Measurements from ENCODE around the gene FAM193A.

FAM193A gene, protein sequence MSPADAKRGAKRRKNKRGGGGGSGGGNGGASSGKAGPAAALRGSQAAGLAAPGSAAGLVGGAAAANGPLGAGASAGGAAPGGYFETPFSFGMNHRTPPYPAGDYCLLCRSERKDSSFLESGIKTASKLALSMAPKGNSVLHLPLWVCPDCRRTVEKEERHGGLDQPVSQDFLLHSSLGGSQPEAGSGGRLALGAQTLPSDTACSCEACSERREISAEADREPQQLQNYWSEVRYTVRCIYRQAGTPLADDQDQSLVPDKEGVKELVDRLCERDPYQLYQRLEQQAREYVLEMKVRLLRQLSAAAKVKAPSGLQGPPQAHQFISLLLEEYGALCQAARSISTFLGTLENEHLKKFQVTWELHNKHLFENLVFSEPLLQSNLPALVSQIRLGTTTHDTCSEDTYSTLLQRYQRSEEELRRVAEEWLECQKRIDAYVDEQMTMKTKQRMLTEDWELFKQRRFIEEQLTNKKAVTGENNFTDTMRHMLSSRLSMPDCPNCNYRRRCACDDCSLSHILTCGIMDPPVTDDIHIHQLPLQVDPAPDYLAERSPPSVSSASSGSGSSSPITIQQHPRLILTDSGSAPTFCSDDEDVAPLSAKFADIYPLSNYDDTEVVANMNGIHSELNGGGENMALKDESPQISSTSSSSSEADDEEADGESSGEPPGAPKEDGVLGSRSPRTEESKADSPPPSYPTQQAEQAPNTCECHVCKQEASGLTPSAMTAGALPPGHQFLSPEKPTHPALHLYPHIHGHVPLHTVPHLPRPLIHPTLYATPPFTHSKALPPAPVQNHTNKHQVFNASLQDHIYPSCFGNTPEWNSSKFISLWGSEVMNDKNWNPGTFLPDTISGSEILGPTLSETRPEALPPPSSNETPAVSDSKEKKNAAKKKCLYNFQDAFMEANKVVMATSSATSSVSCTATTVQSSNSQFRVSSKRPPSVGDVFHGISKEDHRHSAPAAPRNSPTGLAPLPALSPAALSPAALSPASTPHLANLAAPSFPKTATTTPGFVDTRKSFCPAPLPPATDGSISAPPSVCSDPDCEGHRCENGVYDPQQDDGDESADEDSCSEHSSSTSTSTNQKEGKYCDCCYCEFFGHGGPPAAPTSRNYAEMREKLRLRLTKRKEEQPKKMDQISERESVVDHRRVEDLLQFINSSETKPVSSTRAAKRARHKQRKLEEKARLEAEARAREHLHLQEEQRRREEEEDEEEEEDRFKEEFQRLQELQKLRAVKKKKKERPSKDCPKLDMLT (N-terminal part only)

DNA sequence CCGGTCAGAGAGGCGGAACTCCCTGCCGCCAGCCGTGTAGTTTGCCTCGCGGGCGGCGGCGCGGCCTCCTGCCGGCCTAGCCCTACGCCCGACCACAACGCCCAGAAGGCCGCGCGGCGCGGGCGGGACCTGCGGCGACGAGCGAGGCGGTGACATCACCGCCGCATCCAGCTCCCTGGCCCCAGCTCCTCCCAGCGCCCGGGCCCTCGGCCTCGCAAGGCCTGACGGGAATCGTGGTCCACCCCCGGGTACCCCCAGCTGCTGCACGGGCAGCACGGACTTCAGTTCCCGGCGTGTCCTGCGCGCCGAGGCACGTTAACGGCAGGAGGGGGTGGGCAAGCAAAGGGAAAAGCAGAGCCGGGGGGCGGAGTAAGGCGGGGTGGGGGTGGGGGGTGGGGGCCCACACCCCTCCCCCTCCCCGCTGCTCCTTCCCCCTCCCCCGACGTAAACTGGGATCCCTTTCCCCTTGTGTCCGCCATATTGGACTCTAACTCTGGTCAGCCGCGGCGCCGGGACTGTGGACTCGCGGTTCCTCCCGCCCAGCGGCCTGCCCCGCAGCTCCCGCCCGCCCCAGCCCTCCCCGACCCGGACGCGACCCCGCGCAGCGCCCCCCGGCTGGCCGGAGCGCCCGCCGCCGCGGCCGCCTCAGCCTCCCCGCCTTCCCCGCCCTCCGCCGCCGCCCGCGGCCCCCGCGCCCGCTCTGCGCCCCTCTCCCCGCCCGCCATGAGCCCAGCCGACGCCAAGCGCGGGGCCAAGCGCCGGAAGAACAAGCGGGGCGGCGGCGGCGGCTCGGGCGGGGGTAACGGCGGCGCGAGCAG lies at the start of gene FAM193A:
Gene FAM193A (plus strand): TSS at position 455 of the 818 bp plus-strand sequence. CDS start 269 bp downstream, at position 724.
- no peaks in the 10 kb centered on the region for H3K27me3 Mint-ChIP-seq (ENCODE audit: low read depth)

DNA sequence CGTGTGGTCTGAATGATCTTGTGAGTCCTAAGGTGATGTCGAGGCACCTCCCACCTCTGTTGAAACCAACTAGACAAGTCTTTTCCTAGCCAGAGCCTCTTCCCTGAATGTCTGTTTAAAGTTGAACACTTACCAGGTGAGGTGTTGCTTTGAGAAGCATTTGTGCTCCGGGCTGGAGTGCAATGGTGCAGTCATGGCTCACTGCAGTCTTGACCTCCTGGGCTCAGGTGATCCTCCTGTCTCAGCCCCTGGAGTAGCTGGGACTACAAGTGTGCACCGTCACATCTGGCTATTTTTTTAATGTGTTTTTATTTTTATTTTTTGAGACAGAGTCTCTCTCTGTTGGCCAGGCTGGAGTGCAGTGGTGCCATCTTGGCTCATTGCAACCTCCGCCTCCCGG lies 49.5 kb upstream of the FAM193A start:
- Mint-ChIP-seq H3K27me3 (ENCODE audit: low read depth) (no peaks in the 10 kb centered on the region), H3K36me3 (ENCODE audit: low read depth) (peaks cover 16% of the 10 kb centered on the region), H3K4me3 (no peak overlapping the region), H3K4me1 (ENCODE audit: low read depth) (peaks cover 58% of the 10 kb centered on the region), H3K9me3 (no peaks in the 10 kb centered on the region), H3K27ac (no peak overlapping the region)

More for the DNA sequence above, at the start of gene FAM193A:
- Mint-ChIP-seq H3K36me3 (ENCODE audit: low read depth) (no peaks in the 10 kb centered on the region), H3K4me3 (peak within 1 kb of the TSS; percentile 88), H3K9me3 (no peaks in the 10 kb centered on the region), H3K4me1 (ENCODE audit: low read depth) (peaks cover 13% of the 10 kb centered on the region), H3K27ac (peak within 1 kb of the TSS; percentile 94)

DNA sequence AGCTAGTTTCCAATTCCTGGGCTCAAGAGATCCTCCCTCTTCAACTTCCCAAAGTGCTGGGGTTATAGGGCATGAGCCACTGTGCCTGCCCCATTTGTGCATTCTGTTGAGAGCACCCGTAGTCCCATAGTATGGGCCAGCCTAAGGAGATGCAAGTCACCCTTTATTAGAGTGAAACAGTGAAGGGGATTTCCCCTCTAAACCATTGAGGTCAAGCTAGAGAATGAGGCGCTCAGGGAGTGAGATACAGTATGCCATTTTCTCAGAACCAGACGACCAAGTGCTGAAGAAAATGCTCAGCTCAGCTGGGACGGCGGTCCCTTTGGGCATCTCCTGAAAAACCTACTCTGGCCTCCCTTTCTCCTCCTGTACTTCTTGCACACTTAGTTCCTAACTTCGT lies 48.8 kb upstream of the FAM193A start:
- Mint-ChIP-seq H3K4me3 (peak overlapping the region; percentile 10), H3K4me1 (ENCODE audit: low read depth) (peaks cover 53% of the 10 kb centered on the region), H3K9me3 (no peaks in the 10 kb centered on the region), H3K27ac (peak overlapping the region; percentile 31), H3K36me3 (ENCODE audit: low read depth) (peaks cover 20% of the 10 kb centered on the region), H3K27me3 (ENCODE audit: low read depth) (no peaks in the 10 kb centered on the region)

DNA sequence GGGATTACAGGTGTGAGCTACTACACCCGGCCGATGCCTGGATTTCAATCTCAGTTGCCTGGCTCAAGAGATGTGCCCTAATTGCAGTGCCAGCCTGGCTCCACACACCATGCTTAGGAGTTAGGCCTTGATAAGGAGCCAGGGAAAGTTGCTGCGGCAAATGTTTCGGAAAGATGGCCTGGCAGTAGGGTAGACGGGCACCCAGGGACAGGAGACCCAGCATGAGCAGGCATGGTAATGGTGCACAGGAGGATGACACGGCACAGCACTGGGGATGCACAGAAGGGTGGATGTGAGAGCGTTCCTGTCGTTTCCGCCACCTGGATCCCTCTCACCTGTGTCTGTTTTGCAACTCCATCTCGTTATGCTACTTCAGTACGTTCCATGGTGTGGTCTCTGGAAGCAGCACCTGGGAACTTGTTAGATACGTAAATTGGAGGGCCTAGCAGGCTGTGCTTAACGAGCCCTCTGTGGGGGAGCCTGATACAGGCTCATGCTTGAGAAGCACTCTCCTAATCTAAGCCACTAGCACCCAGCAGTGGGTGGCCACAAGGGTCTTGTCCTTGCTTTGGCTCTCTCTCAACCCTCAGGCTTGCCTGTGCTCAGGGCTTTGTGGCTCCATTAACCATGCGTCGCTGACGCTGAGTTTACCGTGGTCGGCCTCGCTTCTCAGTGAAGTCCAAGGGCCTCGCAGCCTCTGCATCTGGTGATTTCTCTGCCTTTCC lies 47.2 kb upstream of the FAM193A start:
- H3K27ac Mint-ChIP-seq = no peak overlapping the region
- no peaks in the 10 kb centered on the region for H3K9me3 Mint-ChIP-seq
- H3K4me1 Mint-ChIP-seq (ENCODE audit: low read depth) = peaks cover 45% of the 10 kb centered on the region
- H3K27me3 Mint-ChIP-seq (ENCODE audit: low read depth) = no peaks in the 10 kb centered on the region
- H3K36me3 Mint-ChIP-seq (ENCODE audit: low read depth) = peaks cover 27% of the 10 kb centered on the region
- H3K4me3 Mint-ChIP-seq = no peak overlapping the region

DNA sequence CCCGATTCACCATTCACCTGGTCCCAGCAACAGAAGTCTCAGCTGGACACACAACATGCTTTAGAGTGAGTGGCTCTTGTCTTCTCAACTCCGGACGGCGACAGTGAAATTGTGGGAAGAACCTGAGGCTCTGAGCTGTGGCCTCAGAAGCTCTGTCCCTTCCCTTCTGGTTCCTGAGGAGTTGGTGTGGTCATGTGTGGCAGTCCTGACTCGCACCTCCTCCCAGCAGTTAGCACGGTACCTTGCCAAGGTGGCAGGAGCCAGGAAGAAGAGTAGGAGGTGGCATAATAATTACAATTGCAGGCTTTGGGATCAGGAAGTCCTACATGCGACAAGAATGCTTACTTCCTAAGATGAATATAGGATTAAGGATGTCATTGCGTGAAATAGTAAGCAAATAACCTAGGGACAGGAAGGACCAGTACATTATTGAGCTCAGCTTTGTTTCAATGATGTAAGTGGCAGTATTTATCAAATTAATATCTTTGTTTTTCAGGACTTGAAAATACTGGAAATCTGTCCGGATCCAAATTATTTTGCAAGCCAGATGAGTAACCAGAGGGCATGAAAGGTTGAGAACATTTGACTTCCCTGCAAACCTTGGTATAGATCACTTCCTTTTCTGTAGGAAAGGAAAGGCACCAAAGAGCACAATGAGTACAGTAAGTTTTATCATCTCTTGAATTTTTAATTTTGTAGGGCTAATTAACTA lies 46.5 kb upstream of the FAM193A start:
- H3K27me3 Mint-ChIP-seq (ENCODE audit: low read depth) = no peaks in the 10 kb centered on the region
- H3K4me1 Mint-ChIP-seq (ENCODE audit: low read depth) = peaks cover 39% of the 10 kb centered on the region
- no peaks in the 10 kb centered on the region for H3K9me3 Mint-ChIP-seq
- H3K4me3 Mint-ChIP-seq = no peak overlapping the region
- peaks cover 27% of the 10 kb centered on the region for H3K36me3 Mint-ChIP-seq (ENCODE audit: low read depth)
- no peak overlapping the region for H3K27ac Mint-ChIP-seq

DNA sequence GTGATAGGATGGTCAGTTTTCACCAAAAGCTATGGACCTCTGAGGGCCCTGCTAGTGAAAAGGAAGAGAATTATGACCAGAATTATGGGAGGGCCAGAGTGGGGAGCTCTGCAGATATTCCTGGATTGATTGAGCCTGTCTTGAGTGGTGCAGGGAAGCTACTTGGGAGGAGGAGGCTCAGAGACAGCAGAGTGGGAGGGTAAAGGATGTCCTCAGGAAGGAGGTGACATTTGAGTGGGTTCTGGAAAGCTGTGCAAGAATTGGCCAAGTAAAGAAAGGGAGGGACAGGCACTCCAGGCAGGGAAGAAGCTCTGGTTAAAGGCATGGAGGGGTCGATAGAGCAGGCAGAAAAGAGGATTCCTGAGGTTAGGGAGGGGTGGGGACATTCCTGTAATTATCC lies 43.5 kb upstream of the FAM193A start:
- Mint-ChIP-seq H3K4me3 (no peak overlapping the region), H3K9me3 (no peaks in the 10 kb centered on the region), H3K27me3 (ENCODE audit: low read depth) (no peaks in the 10 kb centered on the region), H3K4me1 (ENCODE audit: low read depth) (peaks cover 18% of the 10 kb centered on the region), H3K36me3 (ENCODE audit: low read depth) (peaks cover 44% of the 10 kb centered on the region), H3K27ac (peak overlapping the region; percentile 27)

DNA sequence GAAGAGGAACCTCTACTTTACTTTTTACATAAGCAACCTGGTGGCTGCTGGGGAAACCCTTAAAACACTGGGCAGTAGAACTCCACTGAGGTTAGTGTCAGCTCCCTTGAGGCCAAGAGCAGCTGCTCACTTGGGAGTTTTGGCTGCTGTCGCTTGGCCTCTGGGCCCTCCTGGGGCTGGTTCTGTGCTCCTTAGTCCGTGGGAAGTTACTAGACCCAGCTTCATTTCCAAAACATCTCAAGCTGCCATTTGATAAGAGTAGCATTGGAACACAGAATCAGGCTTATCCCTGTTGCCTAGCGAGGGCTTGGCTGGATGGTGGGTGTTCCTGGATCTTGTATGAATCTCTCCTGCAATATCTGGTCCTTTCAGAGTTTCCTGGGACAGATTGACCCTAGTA lies 41.5 kb upstream of the FAM193A start:
- Mint-ChIP-seq H3K4me3 (no peak overlapping the region), H3K9me3 (no peaks in the 10 kb centered on the region), H3K27ac (no peak overlapping the region), H3K36me3 (ENCODE audit: low read depth) (peaks cover 44% of the 10 kb centered on the region), H3K27me3 (ENCODE audit: low read depth) (no peaks in the 10 kb centered on the region), H3K4me1 (ENCODE audit: low read depth) (peaks cover 11% of the 10 kb centered on the region)

DNA sequence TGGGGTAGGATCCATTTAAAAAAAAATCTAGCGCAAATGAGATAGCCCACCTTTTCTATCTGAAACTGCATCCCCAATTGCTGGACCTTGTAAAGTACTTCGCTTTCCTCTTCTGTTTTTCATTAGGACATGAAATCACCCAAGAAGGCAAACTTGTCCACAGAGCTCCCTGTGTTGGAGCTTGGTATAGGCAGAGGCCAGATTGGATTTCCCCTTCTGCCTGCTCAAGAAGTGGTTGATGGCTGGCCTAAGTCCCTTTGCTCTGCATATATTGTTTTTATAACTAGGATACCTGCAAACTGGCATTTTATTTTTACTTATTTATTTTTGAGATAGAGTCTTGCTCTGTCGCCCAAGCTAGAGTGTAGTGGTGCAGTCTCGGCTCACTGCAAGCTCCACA lies 39.1 kb upstream of the FAM193A start:
- Mint-ChIP-seq H3K27me3 (ENCODE audit: low read depth) (no peaks in the 10 kb centered on the region), H3K9me3 (no peaks in the 10 kb centered on the region), H3K27ac (no peak overlapping the region), H3K36me3 (ENCODE audit: low read depth) (peaks cover 47% of the 10 kb centered on the region), H3K4me3 (no peak overlapping the region), H3K4me1 (ENCODE audit: low read depth) (peaks cover 15% of the 10 kb centered on the region)

DNA sequence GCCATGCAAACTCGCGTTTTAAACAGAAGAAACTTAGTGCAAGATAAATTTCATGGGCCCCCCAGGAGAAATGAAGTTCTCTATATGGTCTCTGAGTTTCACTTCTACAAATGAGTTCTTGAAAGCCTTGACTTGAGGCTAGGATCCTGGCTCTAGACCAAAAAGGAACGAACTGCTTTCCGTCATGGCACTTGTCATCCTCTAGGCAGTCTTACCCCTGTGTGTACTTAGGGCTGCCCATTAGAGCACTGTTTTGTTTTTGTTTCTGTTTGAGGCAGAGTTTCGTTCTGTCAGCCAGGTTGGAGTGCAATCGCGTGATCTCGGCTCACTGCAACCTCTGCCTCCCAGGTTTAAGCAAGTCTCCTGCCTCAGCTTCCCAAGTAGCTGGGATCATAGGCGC lies 38.5 kb upstream of the FAM193A start:
- no peak overlapping the region for H3K27ac Mint-ChIP-seq

DNA sequence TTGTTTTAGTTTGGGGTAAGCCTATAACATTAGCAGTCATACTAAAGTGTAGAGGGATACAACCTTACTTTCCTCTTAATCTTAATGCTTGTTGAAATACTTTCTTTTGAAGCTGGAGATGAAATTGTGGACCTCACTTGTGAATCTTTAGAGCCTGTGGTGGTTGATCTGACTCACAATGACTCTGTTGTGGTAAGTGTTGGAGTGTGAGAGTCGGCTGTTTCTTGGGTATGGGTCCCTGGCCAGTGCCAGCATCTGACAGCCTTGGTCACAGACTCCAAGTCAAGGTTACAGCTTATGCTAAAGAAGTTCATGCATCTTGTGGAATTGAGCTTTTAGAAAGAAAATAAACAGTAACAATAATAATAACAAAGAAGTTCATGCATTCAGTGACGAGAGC lies 35.9 kb upstream of the FAM193A start:
- H3K27me3 Mint-ChIP-seq (ENCODE audit: low read depth) = no peaks in the 10 kb centered on the region
- peaks cover 10% of the 10 kb centered on the region for H3K4me1 Mint-ChIP-seq (ENCODE audit: low read depth)
- H3K9me3 Mint-ChIP-seq = no peaks in the 10 kb centered on the region
- H3K36me3 Mint-ChIP-seq (ENCODE audit: low read depth) = peaks cover 42% of the 10 kb centered on the region
- peak overlapping the region; percentile 31 for H3K27ac Mint-ChIP-seq
- H3K4me3 Mint-ChIP-seq = no peak overlapping the region

More for the DNA sequence above, 38.5 kb upstream of the FAM193A start:
- Mint-ChIP-seq H3K9me3 (no peaks in the 10 kb centered on the region), H3K36me3 (ENCODE audit: low read depth) (peaks cover 41% of the 10 kb centered on the region), H3K4me3 (no peak overlapping the region), H3K4me1 (ENCODE audit: low read depth) (peaks cover 12% of the 10 kb centered on the region), H3K27me3 (ENCODE audit: low read depth) (no peaks in the 10 kb centered on the region)

DNA sequence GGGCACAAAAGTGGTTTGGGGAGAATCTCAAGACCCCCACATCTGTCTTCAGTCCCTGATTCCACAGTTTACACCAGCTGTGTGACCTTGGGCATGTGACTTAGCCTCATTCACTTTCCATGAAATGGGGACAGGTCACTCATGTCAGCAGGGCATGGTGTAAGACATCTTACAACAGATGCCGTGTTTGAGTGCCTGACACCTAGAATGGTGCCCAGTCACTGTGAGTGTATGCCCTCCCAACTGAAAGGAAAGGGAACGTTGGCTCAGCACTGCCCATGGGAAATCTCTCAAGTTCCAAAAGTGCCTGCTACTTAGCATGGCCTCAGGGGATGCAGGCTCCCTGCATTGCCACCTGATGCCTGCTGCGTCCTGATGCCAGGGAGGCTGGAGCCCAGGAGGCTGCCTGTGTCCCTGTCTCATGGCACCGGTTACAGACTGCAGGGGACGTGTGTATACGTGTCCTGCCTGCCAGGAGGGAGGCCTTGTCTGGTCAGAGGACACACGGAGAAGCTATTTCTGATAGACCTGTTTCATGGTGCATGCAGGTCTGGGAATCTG lies 35.3 kb upstream of the FAM193A start:
- Mint-ChIP-seq H3K4me1 (ENCODE audit: low read depth) (peaks cover 8% of the 10 kb centered on the region), H3K27me3 (ENCODE audit: low read depth) (no peaks in the 10 kb centered on the region), H3K36me3 (ENCODE audit: low read depth) (peaks cover 38% of the 10 kb centered on the region), H3K27ac (no peak overlapping the region), H3K9me3 (no peaks in the 10 kb centered on the region), H3K4me3 (no peak overlapping the region)

DNA sequence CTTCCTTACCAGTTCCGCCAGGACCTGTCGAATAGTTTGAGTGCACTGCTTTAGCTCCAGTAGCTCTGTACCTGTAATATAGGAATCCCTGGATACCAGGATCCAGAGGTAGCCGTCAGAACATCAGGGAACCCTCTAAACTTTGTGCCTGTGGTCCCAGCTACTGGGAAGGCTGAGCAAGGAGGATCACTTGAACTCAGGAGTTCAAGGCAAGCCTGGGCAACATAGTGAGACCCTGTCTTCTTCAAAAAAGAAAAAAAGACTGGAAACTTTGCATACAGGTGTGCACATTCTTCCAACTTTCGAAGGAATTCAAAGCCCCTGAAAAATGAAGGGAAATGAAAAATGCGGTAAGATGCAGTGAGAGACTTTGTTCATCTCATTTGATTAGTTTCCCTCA lies 32.6 kb upstream of the FAM193A start:
- H3K4me3 Mint-ChIP-seq = no peak overlapping the region

More for the DNA sequence above, 32.6 kb upstream of the FAM193A start:
- Mint-ChIP-seq H3K9me3 (no peaks in the 10 kb centered on the region), H3K27me3 (ENCODE audit: low read depth) (no peaks in the 10 kb centered on the region), H3K36me3 (ENCODE audit: low read depth) (peaks cover 32% of the 10 kb centered on the region), H3K4me1 (ENCODE audit: low read depth) (peaks cover 5% of the 10 kb centered on the region), H3K27ac (no peak overlapping the region)

Measured in T-helper 1 cell treated with Interleukin-12 subunit alpha and Interleukin-12 subunit beta and Interleukin-4 antibody, amounts not matched to agents 30 μg/mL and 1 μg/mL, for 36 hours (primary cell).